ENCODE data around the gene PTPRN2.

The PTPRN2 gene

GRCh38 chr7:158192184-158192835, 395.3 kb downstream of the PTPRN2 start:
- TF ChIP-seq, protein P1, sequence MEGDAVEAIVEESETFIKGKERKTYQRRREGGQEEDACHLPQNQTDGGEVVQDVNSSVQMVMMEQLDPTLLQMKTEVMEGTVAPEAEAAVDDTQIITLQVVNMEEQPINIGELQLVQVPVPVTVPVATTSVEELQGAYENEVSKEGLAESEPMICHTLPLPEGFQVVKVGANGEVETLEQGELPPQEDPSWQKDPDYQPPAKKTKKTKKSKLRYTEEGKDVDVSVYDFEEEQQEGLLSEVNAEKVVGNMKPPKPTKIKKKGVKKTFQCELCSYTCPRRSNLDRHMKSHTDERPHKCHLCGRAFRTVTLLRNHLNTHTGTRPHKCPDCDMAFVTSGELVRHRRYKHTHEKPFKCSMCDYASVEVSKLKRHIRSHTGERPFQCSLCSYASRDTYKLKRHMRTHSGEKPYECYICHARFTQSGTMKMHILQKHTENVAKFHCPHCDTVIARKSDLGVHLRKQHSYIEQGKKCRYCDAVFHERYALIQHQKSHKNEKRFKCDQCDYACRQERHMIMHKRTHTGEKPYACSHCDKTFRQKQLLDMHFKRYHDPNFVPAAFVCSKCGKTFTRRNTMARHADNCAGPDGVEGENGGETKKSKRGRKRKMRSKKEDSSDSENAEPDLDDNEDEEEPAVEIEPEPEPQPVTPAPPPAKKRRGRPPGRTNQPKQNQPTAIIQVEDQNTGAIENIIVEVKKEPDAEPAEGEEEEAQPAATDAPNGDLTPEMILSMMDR (IDR thresholded peaks at IDR 0.05; ENCODE audit: low read depth, low read length, missing control alignments) = no peak
- in situ Hi-C loops (cut with HindIII; ENCODE audit: low sequenced_read_pairs) = no loop called here
- H3K4me3 ChIP-seq (ENCODE audit: low read depth, low read length) = no peak overlapping the region
- no peak for DNase-seq (ENCODE audit: low read depth)

GRCh38 chr7:158191671-158192070, 396.0 kb downstream of the PTPRN2 start:
- in situ Hi-C loops (cut with HindIII; ENCODE audit: low sequenced_read_pairs) = no loop called here
- DNase-seq (ENCODE audit: low read depth) = no peak
- TF ChIP-seq, protein P1 (IDR thresholded peaks at IDR 0.05; ENCODE audit: low read depth, low read length, missing control alignments) = no peak
- H3K4me3 ChIP-seq (ENCODE audit: low read depth, low read length) = no peak overlapping the region

DNA sequence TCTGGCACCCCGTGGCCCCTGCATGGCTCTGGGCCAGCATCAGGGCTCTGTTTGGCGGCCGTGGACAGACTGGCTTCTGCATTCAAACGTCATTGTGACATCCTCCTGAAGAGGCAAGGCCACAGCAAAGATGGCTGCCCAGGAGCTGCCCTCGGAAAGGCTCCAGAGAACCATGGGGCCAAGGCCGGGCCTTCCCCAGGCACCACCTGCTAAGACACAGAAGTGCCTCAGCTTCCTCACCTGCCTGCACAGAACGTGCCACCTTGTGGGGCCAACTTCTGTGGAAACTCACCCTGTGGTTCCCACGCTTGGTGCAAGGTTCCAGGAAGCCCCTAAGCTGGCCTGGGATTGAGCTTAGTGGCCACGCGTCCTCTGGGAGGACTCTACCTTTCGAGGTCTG, 396.9 kb downstream of the PTPRN2 start:
- in situ Hi-C loops (cut with HindIII; ENCODE audit: low sequenced_read_pairs) = no loop called here
- TF ChIP-seq, protein P1 (IDR thresholded peaks at IDR 0.05; ENCODE audit: low read depth, low read length, missing control alignments) = no peak
- no peak overlapping the region for H3K4me3 ChIP-seq (ENCODE audit: low read depth, low read length)
- DNase-seq (ENCODE audit: low read depth) = no peak

DNA sequence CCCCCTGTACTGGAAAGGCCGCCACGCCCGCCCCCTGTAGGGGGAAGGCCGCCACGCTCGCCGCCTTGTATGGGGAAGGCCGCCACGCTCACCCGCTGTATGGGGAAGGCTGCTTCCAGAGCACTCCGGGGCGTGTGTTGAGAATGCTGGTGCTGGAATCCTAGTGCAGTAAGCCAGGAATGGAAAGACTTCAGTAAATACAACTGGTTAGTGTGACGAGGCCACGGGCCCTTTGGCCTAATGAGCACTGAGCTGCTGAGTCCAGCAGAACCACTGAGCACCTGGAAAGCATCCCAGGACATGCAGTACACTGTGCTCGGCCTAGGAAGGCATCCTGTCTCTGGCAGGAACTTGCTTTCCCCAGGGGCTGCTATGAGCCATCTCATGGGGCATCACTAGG, 398.9 kb downstream of the PTPRN2 start:
- TF ChIP-seq, protein P1 (IDR thresholded peaks at IDR 0.05; ENCODE audit: low read depth, low read length, missing control alignments) = no peak
- DNase-seq (ENCODE audit: low read depth) = no peak
- H3K4me3 ChIP-seq (ENCODE audit: low read depth, low read length) = no peak overlapping the region
- in situ Hi-C loops (cut with HindIII; ENCODE audit: low sequenced_read_pairs) = loop anchor here (5.0 kb wide), 1 partner anchor 59 kb away; no protein-coding TSS in a partner anchor

GRCh38 chr7:158187694-158187994, 400.0 kb downstream of the PTPRN2 start:
- TF ChIP-seq, protein P1 (IDR thresholded peaks at IDR 0.05; ENCODE audit: low read depth, low read length, missing control alignments) = no peak
- in situ Hi-C loops (cut with HindIII; ENCODE audit: low sequenced_read_pairs) = loop anchor here (5.0 kb wide), 1 partner anchor 60 kb away; no protein-coding TSS in a partner anchor
- DNase-seq (ENCODE audit: low read depth) = no peak
- H3K4me3 ChIP-seq (ENCODE audit: low read depth, low read length) = no peak overlapping the region

DNA sequence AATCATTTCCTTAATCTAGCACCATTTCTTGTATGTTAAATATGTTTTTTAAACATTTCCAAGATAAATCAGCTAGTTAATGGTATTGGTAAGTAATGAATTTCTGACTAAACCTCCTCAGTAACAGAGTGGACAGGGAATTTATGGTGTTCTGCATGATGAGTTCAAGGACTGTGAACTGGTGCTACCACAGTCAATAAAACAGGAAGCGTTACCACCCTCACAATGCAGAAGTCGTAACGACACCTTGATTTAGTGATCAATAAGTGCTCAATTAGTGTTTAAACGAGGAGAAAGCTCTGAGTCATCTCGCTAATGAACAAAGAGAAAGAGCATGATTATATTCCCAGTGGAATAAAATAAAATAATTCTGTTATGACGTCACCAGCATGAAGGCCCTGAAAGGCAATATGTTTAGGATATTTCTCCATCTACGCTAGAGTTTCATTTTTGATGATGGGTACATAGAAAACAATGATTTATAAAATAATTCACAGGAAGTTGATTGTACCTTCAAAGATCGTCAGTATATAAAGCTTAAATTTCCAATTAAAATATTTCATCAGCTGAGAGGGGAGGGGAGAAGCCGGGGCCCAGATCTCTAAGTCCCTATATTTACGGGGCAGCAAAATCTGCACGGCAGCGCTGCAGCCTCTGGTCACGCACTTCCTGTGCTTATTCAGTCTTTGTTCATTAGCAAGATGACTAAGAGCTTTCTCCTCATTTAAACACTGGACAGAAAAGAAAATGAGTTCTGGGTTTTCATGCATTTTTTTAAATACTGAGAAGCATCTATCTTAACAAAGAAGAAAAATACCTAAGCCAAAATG, 400.5 kb downstream of the PTPRN2 start:
- H3K4me3 ChIP-seq (ENCODE audit: low read depth, low read length) = no peak overlapping the region
- no peak for DNase-seq (ENCODE audit: low read depth)
- TF ChIP-seq, protein P1 (IDR thresholded peaks at IDR 0.05; ENCODE audit: low read depth, low read length, missing control alignments) = no peak
- in situ Hi-C loops (cut with HindIII; ENCODE audit: low sequenced_read_pairs) = loop anchor here (5.0 kb wide), 1 partner anchor 60 kb away; no protein-coding TSS in a partner anchor

Measured in astrocyte of the cerebellum (primary cell).